ENCODE measurements around the gene TBC1D10B.
"Not testable (repeated sequence)": the region's sequence is repeated elsewhere in the genome, so short reads cannot be mapped to it uniquely, and the experiment has no call there.

DNA sequence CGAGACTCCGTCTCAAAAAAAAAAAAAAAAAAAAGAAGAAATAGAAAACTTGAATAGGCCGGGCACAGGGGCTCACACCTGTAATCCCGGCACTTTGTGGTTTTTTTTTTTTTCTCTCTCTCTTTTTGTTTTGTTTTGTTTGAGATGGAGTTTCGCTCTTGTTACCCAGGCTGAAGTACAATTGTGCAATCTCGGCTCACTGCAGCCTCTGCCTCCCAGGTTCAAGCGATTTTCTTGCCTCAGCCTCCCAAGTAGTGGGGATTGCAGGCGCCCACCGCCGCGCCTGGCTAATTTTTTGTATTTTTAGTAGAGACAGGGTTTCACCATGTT is 26.8 kb downstream of the TBC1D10B start:
- TF ChIP-seq NBN (IDR thresholded peaks at IDR 0.05; ENCODE audit: low read depth); GTF2F1 (IDR thresholded peaks at IDR 0.05; ENCODE audit: low read depth, low read length); ZKSCAN8 (CRISPR knock-in tag; IDR thresholded peaks at IDR 0.05); NFIC (IDR thresholded peaks at IDR 0.05); POU5F1 (IDR thresholded peaks at IDR 0.05; ENCODE audit: borderline replicate concordance, low read depth, low read length, partially characterized antibody); CAMTA2 (CRISPR knock-in tag; conservative IDR thresholded peaks at IDR 0.05); MXI1 (IDR thresholded peaks at IDR 0.05; ENCODE audit: low read depth, low read length); GATA2 (CRISPR knock-in tag; IDR thresholded peaks at IDR 0.05); KLF10 (CRISPR knock-in tag; IDR thresholded peaks at IDR 0.05): not testable (repeated sequence)
- TF ChIP-seq, protein P1, sequence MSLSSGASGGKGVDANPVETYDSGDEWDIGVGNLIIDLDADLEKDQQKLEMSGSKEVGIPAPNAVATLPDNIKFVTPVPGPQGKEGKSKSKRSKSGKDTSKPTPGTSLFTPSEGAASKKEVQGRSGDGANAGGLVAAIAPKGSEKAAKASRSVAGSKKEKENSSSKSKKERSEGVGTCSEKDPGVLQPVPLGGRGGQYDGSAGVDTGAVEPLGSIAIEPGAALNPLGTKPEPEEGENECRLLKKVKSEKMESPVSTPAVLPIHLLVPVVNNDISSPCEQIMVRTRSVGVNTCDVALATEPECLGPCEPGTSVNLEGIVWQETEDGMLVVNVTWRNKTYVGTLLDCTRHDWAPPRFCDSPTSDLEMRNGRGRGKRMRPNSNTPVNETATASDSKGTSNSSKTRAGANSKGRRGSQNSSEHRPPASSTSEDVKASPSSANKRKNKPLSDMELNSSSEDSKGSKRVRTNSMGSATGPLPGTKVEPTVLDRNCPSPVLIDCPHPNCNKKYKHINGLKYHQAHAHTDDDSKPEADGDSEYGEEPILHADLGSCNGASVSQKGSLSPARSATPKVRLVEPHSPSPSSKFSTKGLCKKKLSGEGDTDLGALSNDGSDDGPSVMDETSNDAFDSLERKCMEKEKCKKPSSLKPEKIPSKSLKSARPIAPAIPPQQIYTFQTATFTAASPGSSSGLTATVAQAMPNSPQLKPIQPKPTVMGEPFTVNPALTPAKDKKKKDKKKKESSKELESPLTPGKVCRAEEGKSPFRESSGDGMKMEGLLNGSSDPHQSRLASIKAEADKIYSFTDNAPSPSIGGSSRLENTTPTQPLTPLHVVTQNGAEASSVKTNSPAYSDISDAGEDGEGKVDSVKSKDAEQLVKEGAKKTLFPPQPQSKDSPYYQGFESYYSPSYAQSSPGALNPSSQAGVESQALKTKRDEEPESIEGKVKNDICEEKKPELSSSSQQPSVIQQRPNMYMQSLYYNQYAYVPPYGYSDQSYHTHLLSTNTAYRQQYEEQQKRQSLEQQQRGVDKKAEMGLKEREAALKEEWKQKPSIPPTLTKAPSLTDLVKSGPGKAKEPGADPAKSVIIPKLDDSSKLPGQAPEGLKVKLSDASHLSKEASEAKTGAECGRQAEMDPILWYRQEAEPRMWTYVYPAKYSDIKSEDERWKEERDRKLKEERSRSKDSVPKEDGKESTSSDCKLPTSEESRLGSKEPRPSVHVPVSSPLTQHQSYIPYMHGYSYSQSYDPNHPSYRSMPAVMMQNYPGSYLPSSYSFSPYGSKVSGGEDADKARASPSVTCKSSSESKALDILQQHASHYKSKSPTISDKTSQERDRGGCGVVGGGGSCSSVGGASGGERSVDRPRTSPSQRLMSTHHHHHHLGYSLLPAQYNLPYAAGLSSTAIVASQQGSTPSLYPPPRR (CRISPR knock-in tag; IDR thresholded peaks at IDR 0.05; ENCODE audit: borderline replicate concordance): not testable (repeated sequence)
- TF ChIP-seq, protein P2, sequence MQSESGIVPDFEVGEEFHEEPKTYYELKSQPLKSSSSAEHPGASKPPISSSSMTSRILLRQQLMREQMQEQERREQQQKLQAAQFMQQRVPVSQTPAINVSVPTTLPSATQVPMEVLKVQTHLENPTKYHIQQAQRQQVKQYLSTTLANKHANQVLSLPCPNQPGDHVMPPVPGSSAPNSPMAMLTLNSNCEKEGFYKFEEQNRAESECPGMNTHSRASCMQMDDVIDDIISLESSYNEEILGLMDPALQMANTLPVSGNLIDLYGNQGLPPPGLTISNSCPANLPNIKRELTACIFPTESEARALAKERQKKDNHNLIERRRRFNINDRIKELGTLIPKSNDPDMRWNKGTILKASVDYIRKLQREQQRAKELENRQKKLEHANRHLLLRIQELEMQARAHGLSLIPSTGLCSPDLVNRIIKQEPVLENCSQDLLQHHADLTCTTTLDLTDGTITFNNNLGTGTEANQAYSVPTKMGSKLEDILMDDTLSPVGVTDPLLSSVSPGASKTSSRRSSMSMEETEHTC (IDR thresholded peaks at IDR 0.05): not testable (repeated sequence)
- TF ChIP-seq, protein P3, sequence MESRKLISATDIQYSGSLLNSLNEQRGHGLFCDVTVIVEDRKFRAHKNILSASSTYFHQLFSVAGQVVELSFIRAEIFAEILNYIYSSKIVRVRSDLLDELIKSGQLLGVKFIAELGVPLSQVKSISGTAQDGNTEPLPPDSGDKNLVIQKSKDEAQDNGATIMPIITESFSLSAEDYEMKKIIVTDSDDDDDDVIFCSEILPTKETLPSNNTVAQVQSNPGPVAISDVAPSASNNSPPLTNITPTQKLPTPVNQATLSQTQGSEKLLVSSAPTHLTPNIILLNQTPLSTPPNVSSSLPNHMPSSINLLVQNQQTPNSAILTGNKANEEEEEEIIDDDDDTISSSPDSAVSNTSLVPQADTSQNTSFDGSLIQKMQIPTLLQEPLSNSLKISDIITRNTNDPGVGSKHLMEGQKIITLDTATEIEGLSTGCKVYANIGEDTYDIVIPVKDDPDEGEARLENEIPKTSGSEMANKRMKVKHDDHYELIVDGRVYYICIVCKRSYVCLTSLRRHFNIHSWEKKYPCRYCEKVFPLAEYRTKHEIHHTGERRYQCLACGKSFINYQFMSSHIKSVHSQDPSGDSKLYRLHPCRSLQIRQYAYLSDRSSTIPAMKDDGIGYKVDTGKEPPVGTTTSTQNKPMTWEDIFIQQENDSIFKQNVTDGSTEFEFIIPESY (CRISPR knock-in tag; IDR thresholded peaks at IDR 0.05): not testable (repeated sequence)
- TF ChIP-seq, protein P4, sequence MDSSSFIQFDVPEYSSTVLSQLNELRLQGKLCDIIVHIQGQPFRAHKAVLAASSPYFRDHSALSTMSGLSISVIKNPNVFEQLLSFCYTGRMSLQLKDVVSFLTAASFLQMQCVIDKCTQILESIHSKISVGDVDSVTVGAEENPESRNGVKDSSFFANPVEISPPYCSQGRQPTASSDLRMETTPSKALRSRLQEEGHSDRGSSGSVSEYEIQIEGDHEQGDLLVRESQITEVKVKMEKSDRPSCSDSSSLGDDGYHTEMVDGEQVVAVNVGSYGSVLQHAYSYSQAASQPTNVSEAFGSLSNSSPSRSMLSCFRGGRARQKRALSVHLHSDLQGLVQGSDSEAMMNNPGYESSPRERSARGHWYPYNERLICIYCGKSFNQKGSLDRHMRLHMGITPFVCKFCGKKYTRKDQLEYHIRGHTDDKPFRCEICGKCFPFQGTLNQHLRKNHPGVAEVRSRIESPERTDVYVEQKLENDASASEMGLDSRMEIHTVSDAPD (CRISPR knock-in tag; IDR thresholded peaks at IDR 0.05): not testable (repeated sequence)
- TF ChIP-seq, protein P5, sequence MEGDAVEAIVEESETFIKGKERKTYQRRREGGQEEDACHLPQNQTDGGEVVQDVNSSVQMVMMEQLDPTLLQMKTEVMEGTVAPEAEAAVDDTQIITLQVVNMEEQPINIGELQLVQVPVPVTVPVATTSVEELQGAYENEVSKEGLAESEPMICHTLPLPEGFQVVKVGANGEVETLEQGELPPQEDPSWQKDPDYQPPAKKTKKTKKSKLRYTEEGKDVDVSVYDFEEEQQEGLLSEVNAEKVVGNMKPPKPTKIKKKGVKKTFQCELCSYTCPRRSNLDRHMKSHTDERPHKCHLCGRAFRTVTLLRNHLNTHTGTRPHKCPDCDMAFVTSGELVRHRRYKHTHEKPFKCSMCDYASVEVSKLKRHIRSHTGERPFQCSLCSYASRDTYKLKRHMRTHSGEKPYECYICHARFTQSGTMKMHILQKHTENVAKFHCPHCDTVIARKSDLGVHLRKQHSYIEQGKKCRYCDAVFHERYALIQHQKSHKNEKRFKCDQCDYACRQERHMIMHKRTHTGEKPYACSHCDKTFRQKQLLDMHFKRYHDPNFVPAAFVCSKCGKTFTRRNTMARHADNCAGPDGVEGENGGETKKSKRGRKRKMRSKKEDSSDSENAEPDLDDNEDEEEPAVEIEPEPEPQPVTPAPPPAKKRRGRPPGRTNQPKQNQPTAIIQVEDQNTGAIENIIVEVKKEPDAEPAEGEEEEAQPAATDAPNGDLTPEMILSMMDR (IDR thresholded peaks at IDR 0.05 in 2 of 3, conservative IDR thresholded peaks at IDR 0.05 in 1 of 3; ENCODE audit: insufficient read depth in 2 of 3, low read depth in 1 of 3, low read length in 3 of 3): not testable (repeated sequence)

Data from K562 (cell line).